ENCODE data around the gene NRN1. TPM values are rescaled to one million over a fixed set of nuclear protein-coding genes. Genes with fewer than 3 reads are reported as not detected.

NRN1 gene
- total RNA-seq, 3 donors from 2014 or later = 8.9 to 81.4 (median 24.6) TPM

GRCh38 chr6:5998711-5999687, 7.7 kb downstream of the NRN1 start:
- peak overlapping the region; percentile 64 to 78 for H3K27ac ChIP-seq
- intact Hi-C loops (cut with DNase I; ENCODE audit: low total_unique reads) = no loop called here
- peaks cover 0 to 99% of the 10 kb centered on the region in 2 donors for H3K27me3 ChIP-seq
- H3K4me1 ChIP-seq = peaks cover 5 to 9% of the 10 kb centered on the region in 2 donors
- H3K9me3 ChIP-seq = no peaks in the 10 kb centered on the region
- DNase-seq (ENCODE audit: low spot score in 2 of 2) = no peak
- H3K4me3 ChIP-seq = peak overlapping the region; percentile 34 to 56 (median 36)
- no peaks in the 10 kb centered on the region for H3K36me3 ChIP-seq
- TF ChIP-seq POLR2AphosphoS5 (IDR thresholded peaks at IDR 0.05) = no peak
- TF ChIP-seq POLR2A (IDR thresholded peaks at IDR 0.05) = no peak
- no peak for TF ChIP-seq CTCF (IDR thresholded peaks at IDR 0.05)

- H3K4me1 ChIP-seq = peaks cover 5 to 9% of the 10 kb centered on the region in 2 donors
- no peak for DNase-seq (ENCODE audit: low spot score in 2 of 2)
- H3K27ac ChIP-seq = peak overlapping the region in 1 of 2 donors; percentile 64
- no peaks in the 10 kb centered on the region for H3K36me3 ChIP-seq
- TF ChIP-seq POLR2A (IDR thresholded peaks at IDR 0.05) (no peak), POLR2AphosphoS5 (IDR thresholded peaks at IDR 0.05) (no peak), CTCF (IDR thresholded peaks at IDR 0.05) (no peak)
- intact Hi-C loops (cut with DNase I; ENCODE audit: low total_unique reads) = no loop called here
- peak overlapping the region in 1 of 3 donors; percentile 34 for H3K4me3 ChIP-seq
- no peaks in the 10 kb centered on the region for H3K9me3 ChIP-seq
- peaks cover 0 to 96% of the 10 kb centered on the region in 2 donors for H3K27me3 ChIP-seq
These were observed 8.5 kb downstream of the NRN1 start for GRCh38 chr6:5998236-5998635.

GRCh38 chr6:5997420-5997987, 9.2 kb downstream of the NRN1 start:
- Histone ChIP-seq H3K27me3 (peaks cover 0 to 95% of the 10 kb centered on the region in 2 donors), H3K27ac (peak overlapping the region; percentile 60 to 87), H3K36me3 (no peaks in the 10 kb centered on the region), H3K9me3 (no peaks in the 10 kb centered on the region), H3K4me1 (peaks cover 5 to 9% of the 10 kb centered on the region in 2 donors), H3K4me3 (peak overlapping the region; percentile 54 to 80 (median 77))
- DNase-seq (ENCODE audit: low spot score in 2 of 2) = no peak
- intact Hi-C loops (cut with DNase I; ENCODE audit: low total_unique reads) = no loop called here
- TF ChIP-seq CTCF (IDR thresholded peaks at IDR 0.05) (no peak), POLR2AphosphoS5 (IDR thresholded peaks at IDR 0.05) (peak in 2 of 3 donors; percentile 7 to 32)

GRCh38 chr6:5996714-5997419, 9.9 kb downstream of the NRN1 start:
- intact Hi-C loops (cut with DNase I; ENCODE audit: low total_unique reads) = no loop called here
- Histone ChIP-seq H3K9me3 (no peaks in the 10 kb centered on the region), H3K27ac (peak overlapping the region; percentile 60 to 87), H3K4me3 (peak overlapping the region; percentile 54 to 80 (median 77)), H3K27me3 (peaks cover 0 to 89% of the 10 kb centered on the region in 2 donors), H3K4me1 (peaks cover 5 to 9% of the 10 kb centered on the region in 2 donors), H3K36me3 (no peaks in the 10 kb centered on the region)
- no peak for DNase-seq (ENCODE audit: low spot score in 2 of 2)
- TF ChIP-seq POLR2AphosphoS5 (IDR thresholded peaks at IDR 0.05) (peak in 1 of 3 donors; percentile 12), POLR2A (IDR thresholded peaks at IDR 0.05) (no peak), CTCF (IDR thresholded peaks at IDR 0.05) (no peak)
